Mucosa of descending colon (tissue), 3 donors: ENCODE data around the gene ARL5A. TPM values are rescaled to one million over a fixed set of nuclear protein-coding genes. Genes with fewer than 3 reads are reported as not detected.

ENCODE experiments used
- ATAC-seq: fragments of 200-7000 bp; cut with Tn5 transposase; one replicate; pipeline ENCODE4 v1.9.1; 2020; ENCODE audit warnings: mild to moderate bottlenecking, moderate library complexity
- DNase-seq, 3 donors: peaks; one replicate each; pipeline ENCODE4 v3.0.0-alpha.2; 2020
- H3K36me3 ChIP-seq: fragments of 200-600 bp; one replicate; pipeline ENCODE4 v1.8.0; 2021; ENCODE audit warnings: low read depth, mild to moderate bottlenecking
- H3K4me1 ChIP-seq: fragments of 200-600 bp; one replicate; pipeline ENCODE4 v1.8.0; 2021; ENCODE audit warnings: low read depth, mild to moderate bottlenecking
- H3K4me3 ChIP-seq: fragments of 200-600 bp; one replicate; pipeline ENCODE4 v1.8.0; 2021; ENCODE audit warnings: mild to moderate bottlenecking
- H3K9me3 ChIP-seq: fragments of 200-600 bp; one replicate; pipeline ENCODE4 v1.8.0; 2021; ENCODE audit warnings: mild to moderate bottlenecking
- CTCF ChIP-seq: fragments of 200-600 bp; IDR thresholded peaks from one replicate; pipeline ENCODE4 v1.8.0; 2022; ENCODE audit warnings: antibody characterized with exemption, mild to moderate bottlenecking
- intact Hi-C, 2 donors: fragments of 100-400 bp; cut with DNase I in 1 of 2; cut with micrococcal nuclease in 1 of 2; formaldehyde crosslinking; loops; one replicate each; pipeline versions ENCODE4 v1.11.0 to v1.11.1; 2022; cut with DNase I, micrococcal nuclease
- total RNA-seq, 3 donors: library from RNA; stranded (reverse); fragmentation: NEBNext Ultra II Directional in 2 of 3; extraction: Animal tissue kit (Norgen Biotek cat#: 25700) in 2 of 3; gene quantifications; one replicate each; pipeline versions ENCODE4 v1.2.1 to v1.2.4, GENCODE V29; 2021 to 2023
- donor health status: DM: no; HTN: no; CAD: no; lungs with moderate emphysema.
- donor health status: DM: no; HTN: no; CAD: no.
- donor health status: DM: no; HTN: yes; CAD: no.

Gene ARL5A
- total RNA-seq, 3 donors from 2014 or later, result 38.5 to 55.9 (median 39.5) TPM

DNA sequence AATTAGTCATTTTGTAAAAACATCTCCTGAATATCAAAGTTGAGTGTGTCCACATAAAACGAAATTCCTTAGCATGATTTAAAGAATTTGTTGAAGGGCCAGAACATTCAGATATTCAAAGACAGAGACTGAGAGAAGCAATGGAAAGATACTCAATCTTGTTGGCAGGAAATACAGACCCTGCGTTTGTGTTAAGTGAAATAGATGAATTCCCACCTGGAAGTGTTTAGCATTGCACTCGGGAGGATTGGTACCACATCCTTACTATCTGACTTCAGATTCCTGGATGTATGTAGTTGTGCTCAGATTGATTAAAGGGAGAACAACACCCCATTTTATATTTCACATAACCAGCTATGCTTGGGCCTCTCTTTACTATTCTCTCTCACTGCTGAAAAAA is 9.7 kb upstream of the ARL5A start:
- DNase-seq, result no peak
- intact Hi-C loops, result no loop called here
- TF ChIP-seq CTCF, result no peak
- Histone ChIP-seq H3K36me3 (no peaks in the 10 kb centered on the region), H3K4me3 (no peak overlapping the region), H3K9me3 (no peaks in the 10 kb centered on the region), H3K4me1 (no peaks in the 10 kb centered on the region)
- no peak for ATAC-seq

DNA sequence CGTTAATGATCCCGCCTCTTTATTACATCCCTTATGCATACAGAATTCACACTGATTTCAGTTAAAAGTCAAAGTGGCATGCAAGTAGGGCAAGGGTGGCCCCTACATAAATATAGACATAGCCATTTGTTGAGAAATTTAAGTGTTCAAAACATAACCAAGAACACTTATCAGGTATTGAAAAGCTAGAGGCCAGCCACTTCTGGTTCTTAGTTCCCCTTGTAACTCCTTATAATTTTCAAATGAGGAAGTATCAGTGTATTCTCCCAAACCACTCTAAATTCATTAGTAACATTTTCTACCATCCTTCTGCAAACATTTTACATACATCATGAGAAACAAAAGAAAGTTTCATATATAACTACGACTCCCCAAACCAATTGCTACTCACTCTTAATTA is 5.8 kb upstream of the ARL5A start:
- intact Hi-C loops, result no loop called here
- Histone ChIP-seq H3K4me1 (no peaks in the 10 kb centered on the region), H3K9me3 (no peaks in the 10 kb centered on the region), H3K36me3 (no peaks in the 10 kb centered on the region), H3K4me3 (no peak overlapping the region)
- no peak for DNase-seq
- no peak for ATAC-seq
- no peak for TF ChIP-seq CTCF

- peaks cover 6% of the 10 kb centered on the region for H3K4me1 ChIP-seq
- H3K9me3 ChIP-seq, result no peaks in the 10 kb centered on the region
- H3K36me3 ChIP-seq, result no peaks in the 10 kb centered on the region
- no peak overlapping the region for H3K4me3 ChIP-seq
- TF ChIP-seq CTCF, result no peak
- no peak for DNase-seq
- intact Hi-C loops, result no loop called here
- no peak for ATAC-seq
Observed at GRCh38 chr2:151830961-151831360, 2.7 kb upstream of the ARL5A start.

DNA sequence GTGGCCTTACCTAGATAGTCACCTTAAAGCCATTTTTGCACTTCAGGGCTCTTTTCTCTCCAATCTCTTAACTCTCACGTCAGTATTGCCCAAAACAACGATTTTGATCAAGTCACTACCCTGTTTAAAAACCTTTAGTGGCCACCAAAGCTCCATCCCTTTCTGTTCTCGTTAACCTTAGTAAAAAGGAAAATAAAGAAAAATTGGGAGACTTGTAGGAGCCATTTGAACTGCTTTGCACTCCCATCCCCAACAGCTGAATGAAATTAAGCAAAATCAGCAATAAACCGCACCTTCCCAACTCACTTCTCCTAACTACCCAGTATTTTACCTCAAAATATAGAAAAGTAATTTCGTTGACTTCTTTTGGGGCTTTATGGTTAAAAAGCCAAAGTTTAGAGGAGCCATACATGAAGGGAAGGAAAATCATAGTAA is 686 bp upstream of the ARL5A start:
- H3K9me3 ChIP-seq, result no peaks in the 10 kb centered on the region
- H3K4me3 ChIP-seq, result no peak overlapping the region
- ATAC-seq (no peak), DNase-seq (no peak)
- intact Hi-C loops, result no loop called here
- H3K4me1 ChIP-seq, result peaks cover 6% of the 10 kb centered on the region
- TF ChIP-seq CTCF, result no peak
- H3K36me3 ChIP-seq, result no peaks in the 10 kb centered on the region

DNA sequence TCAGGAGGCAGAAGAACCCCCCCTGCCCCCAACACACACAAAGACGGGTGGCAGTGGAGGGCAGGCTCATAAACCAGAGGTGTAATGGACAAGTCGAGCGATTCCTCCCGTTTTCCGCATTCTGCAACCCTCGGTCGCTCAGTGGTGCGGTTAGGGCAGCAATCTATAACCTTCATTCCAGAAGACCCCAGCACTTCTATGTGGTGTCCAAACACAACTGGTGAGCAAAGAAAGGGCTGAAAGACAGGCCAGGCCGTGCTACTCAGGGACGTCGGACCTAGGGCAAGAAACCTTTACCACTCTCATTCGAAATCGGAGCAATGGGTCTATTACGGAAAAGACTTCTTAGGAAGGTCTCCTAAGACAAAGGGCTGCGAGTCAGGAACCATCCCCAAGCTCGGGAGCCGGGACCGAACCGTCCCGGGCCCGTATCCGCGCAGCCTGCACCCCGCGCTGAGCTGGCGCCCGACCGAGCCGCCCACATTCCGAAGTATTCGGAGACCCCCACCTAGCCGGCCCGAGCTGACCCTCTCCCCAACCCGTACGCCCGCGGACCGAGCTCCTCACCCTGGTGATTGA is 568 bp downstream of the ARL5A start:
- Histone ChIP-seq H3K4me1 (peaks cover 6% of the 10 kb centered on the region), H3K36me3 (no peaks in the 10 kb centered on the region), H3K9me3 (no peaks in the 10 kb centered on the region), H3K4me3 (peak overlapping the region; percentile 73)
- ATAC-seq, result peak; percentile 35
- intact Hi-C loops, result no loop called here
- no peak for TF ChIP-seq CTCF
- peak; percentile 41 to 78 (median 47) for DNase-seq

- intact Hi-C loops, result no loop called here
- Histone ChIP-seq H3K36me3 (no peaks in the 10 kb centered on the region), H3K4me3 (no peak overlapping the region), H3K4me1 (peaks cover 6% of the 10 kb centered on the region), H3K9me3 (no peaks in the 10 kb centered on the region)
- no peak for TF ChIP-seq CTCF
- peak in 1 of 3 donors; percentile 27 for DNase-seq
- no peak for ATAC-seq
Observed at GRCh38 chr2:151826737-151827157, 1.5 kb downstream of the ARL5A start.
